PC-3 (cell line): Measurements from ENCODE around the gene ZDHHC5. TPM values are rescaled to one million over a fixed set of nuclear protein-coding genes. Genes with fewer than 3 reads are reported as not detected.

Experiments used
- ATAC-seq: fragments of 200-7000 bp; cut with Tn5 transposase; 2 replicates; pipeline ENCODE4 v1.9.1; 2020; ENCODE audit warnings: mild to moderate bottlenecking, moderate library complexity
- BruUV-seq: library from RNA; stranded (reverse); fragments of 400-500 nt; replicated peaks from 2 replicates; lab custom pipeline; 2021; lab: Mats Ljungman, UMichigan
- CTCF ChIA-PET: fragments of 300-600 bp; sonication (Branson Sonifier 250); formaldehyde crosslinking; loops from one replicate; lab custom pipeline; 2022; ENCODE audit warnings: antibody characterized with exemption; lab: Charles Lee
- POLR2A ChIA-PET: fragments of 300-600 bp; sonication (Branson Sonifier 250); formaldehyde crosslinking; loops from one replicate; lab custom pipeline; 2022; ENCODE audit warnings: antibody characterized with exemption; ENCODE audit not compliant: unreplicated experiment; lab: Charles Lee
- DNase-seq: peaks from one replicate; pipeline ENCODE4 v3.0.0-alpha.2; 2015
- H2AFZ ChIP-seq: fragments of 300-600 bp; sonication (generic); 2 replicates; pipeline ENCODE4 v1.6.0; 2016; ENCODE audit warnings: antibody characterized with exemption, low read length
- H3F3A ChIP-seq: fragments of 300-600 bp; sonication (generic); one replicate; pipeline ENCODE4 v1.6.0; 2017; ENCODE audit warnings: antibody characterized with exemption, low read length, control low read depth, mild to moderate bottlenecking; ENCODE audit not compliant: unreplicated experiment
- H3K27ac ChIP-seq: fragments of 300-600 bp; sonication (generic); 2 replicates; pipeline ENCODE4 v1.5.1; 2016; ENCODE audit warnings: mild to moderate bottlenecking, low read length
- H3K27me3 ChIP-seq: fragments of 300-600 bp; sonication (generic); 2 replicates; pipeline ENCODE4 v1.6.1; 2016; ENCODE audit warnings: low read length, mixed read lengths
- H3K36me3 ChIP-seq: fragments of 300-600 bp; sonication (generic); 2 replicates; pipeline ENCODE4 v1.6.1; 2016; ENCODE audit warnings: low read depth, mixed run types, low read length, mixed read lengths
- H3K4me1 ChIP-seq: fragments of 300-600 bp; sonication (generic); 2 replicates; pipeline ENCODE4 v1.5.1; 2016; ENCODE audit warnings: low read length; ENCODE audit not compliant: insufficient read depth
- H3K4me2 ChIP-seq: fragments of 300-600 bp; sonication (generic); 2 replicates; pipeline ENCODE4 v1.6.0; 2016; ENCODE audit warnings: low read length
- H3K4me3 ChIP-seq: fragments of 300-600 bp; sonication (generic); 2 replicates; pipeline ENCODE4 v1.5.1; 2016; ENCODE audit warnings: mild to moderate bottlenecking, low read length, mixed read lengths
- H3K79me2 ChIP-seq: fragments of 300-600 bp; sonication (generic); 2 replicates; pipeline ENCODE4 v1.6.1; 2017; ENCODE audit warnings: low read length, mixed read lengths
- H3K9ac ChIP-seq: fragments of 300-600 bp; sonication (generic); 2 replicates; pipeline ENCODE4 v1.6.0; 2016; ENCODE audit warnings: mild to moderate bottlenecking, low read length
- H3K9me2 ChIP-seq: fragments of 300-600 bp; sonication (generic); replicated peaks from 2 replicates; pipeline ENCODE4 v1.6.1; 2016; ENCODE audit warnings: mixed run types, low read length, mixed read lengths
- H3K9me3 ChIP-seq: fragments of 300-600 bp; sonication (generic); 2 replicates; pipeline ENCODE4 v1.6.1; 2016; ENCODE audit warnings: low read length, mixed read lengths
- H4K20me1 ChIP-seq: fragments of 300-600 bp; sonication (generic); 2 replicates; pipeline ENCODE4 v1.6.1; 2016; ENCODE audit warnings: low read length, mixed read lengths
- EZH2 ChIP-seq: fragments of 300-600 bp; sonication (generic); IDR thresholded peaks from one replicate; pipeline ENCODE4 v1.6.1; 2017; ENCODE audit warnings: antibody characterized with exemption, mild to moderate bottlenecking, low read length; ENCODE audit not compliant: unreplicated experiment
- EZH2phosphoT487 ChIP-seq: fragments of 300-600 bp; sonication (generic); IDR thresholded peaks from 2 replicates; pipeline ENCODE4 v1.6.1; 2018; ENCODE audit warnings: mild to moderate bottlenecking, antibody characterized with exemption, low read length, borderline replicate concordance
- intact Hi-C: fragments of 100-400 bp; cut with micrococcal nuclease; formaldehyde crosslinking; loops from 2 replicates; pipeline ENCODE4 v1.9.0; 2023
- total RNA-seq: library from RNA; depleted of rRNA; stranded (reverse); fragments of >200 nt; gene quantifications from 2 replicates; pipeline ENCODE4 v1.2.3, GENCODE V29; 2014
- TF ChIP-seq, protein P1 (sequence below): fragments of 300-600 bp; sonication (generic); conservative IDR thresholded peaks from 2 replicates; pipeline ENCODE4 v1.5.1; 2017; ENCODE audit warnings: antibody characterized with exemption, low read depth, mild to moderate bottlenecking, low read length

Gene ZDHHC5
- total RNA-seq, 1 experiment from 2014 or later, result 86.7 TPM

DNA sequence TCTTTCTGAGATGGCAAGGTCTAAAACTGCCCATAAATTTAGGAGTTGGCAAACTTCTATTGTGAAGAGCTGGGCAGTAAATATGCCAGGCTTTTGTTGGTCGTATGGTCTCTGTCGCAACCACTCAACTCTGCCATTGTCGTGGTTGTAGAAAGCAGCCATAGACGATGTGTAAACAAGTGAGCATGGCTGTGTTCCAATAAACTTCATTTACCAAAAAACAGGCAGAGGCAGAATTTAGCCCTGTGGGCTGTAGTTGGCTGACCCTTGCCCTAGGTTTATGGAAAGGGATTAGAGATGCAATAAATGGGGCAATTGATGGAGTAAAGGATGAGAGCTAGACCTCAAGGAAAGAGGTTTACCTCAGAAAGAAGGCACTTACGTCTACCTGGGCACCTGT is 35.8 kb upstream of the ZDHHC5 start:
- DNase-seq, result no peak
- Histone ChIP-seq H3K9ac (no peak overlapping the region), H3K9me2 (no peaks in the 10 kb centered on the region), H3K27me3 (peaks cover 8% of the 10 kb centered on the region), H3K27ac (no peak overlapping the region), H3K4me2 (no peak overlapping the region), H2AFZ (no peak overlapping the region), H3K79me2 (no peaks in the 10 kb centered on the region), H3K36me3 (no peaks in the 10 kb centered on the region), H3K9me3 (no peaks in the 10 kb centered on the region), H3K4me3 (no peak overlapping the region), H4K20me1 (no peaks in the 10 kb centered on the region), H3K4me1 (no peaks in the 10 kb centered on the region), H3F3A (no peaks in the 10 kb centered on the region)
- BruUV-seq, result no TSS peak
- no peak for ATAC-seq
- no peak for TF ChIP-seq EZH2
- TF ChIP-seq, protein P1, sequence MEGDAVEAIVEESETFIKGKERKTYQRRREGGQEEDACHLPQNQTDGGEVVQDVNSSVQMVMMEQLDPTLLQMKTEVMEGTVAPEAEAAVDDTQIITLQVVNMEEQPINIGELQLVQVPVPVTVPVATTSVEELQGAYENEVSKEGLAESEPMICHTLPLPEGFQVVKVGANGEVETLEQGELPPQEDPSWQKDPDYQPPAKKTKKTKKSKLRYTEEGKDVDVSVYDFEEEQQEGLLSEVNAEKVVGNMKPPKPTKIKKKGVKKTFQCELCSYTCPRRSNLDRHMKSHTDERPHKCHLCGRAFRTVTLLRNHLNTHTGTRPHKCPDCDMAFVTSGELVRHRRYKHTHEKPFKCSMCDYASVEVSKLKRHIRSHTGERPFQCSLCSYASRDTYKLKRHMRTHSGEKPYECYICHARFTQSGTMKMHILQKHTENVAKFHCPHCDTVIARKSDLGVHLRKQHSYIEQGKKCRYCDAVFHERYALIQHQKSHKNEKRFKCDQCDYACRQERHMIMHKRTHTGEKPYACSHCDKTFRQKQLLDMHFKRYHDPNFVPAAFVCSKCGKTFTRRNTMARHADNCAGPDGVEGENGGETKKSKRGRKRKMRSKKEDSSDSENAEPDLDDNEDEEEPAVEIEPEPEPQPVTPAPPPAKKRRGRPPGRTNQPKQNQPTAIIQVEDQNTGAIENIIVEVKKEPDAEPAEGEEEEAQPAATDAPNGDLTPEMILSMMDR, result no peak
- TF ChIP-seq EZH2phosphoT487, result no peak
- intact Hi-C loops, result no loop called here
- POLR2A ChIA-PET, result interaction anchor here (0.6 kb wide), 1 partner anchor 232 kb away, joined by 5 read pairs; no protein-coding TSS in a partner anchor
- CTCF ChIA-PET, result no interaction called here

DNA sequence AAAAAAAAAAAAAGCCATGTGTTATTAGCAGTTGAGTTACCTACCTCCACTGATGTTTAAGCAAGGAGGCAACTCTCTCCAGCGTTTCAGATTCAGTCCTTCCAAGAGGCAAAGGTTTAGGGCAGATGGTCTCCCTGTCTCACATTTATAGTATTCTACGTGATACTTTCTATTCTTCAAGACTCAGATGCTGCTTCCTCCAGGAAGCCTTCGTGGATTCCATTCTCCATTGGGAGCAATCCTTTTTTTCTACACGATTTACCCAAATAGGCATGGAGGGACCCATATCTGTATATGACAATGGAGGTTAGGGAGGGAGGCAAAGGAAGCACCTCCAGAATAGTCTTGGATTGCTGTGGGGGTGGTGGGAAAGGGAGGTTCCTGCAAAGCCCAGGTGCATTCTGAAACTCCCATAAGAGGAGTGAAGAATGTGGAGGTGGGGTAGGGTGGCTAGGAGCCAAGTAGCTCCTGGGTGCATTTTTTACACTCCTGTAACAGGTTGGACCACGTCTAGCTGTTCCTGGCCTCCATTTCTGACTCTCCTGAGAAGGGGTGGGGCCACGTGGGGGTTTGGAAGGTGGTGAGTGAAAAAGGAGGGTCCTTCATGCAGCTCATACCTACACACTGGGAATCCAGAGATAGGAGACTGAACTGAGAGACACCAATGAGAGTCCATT is 34.4 kb upstream of the ZDHHC5 start:
- ChIA-PET CTCF (interaction anchor here (0.6 kb wide), 1 partner anchor 126 kb away, joined by 3 read pairs; no protein-coding TSS in a partner anchor), POLR2A (no interaction called here)
- DNase-seq, result no peak
- intact Hi-C loops, result no loop called here
- Histone ChIP-seq H2AFZ (no peak overlapping the region), H3K4me1 (no peaks in the 10 kb centered on the region), H4K20me1 (no peaks in the 10 kb centered on the region), H3K79me2 (peaks cover 4% of the 10 kb centered on the region), H3K4me3 (no peak overlapping the region), H3F3A (no peaks in the 10 kb centered on the region), H3K9me2 (no peaks in the 10 kb centered on the region), H3K36me3 (no peaks in the 10 kb centered on the region), H3K27ac (no peak overlapping the region), H3K9me3 (no peaks in the 10 kb centered on the region), H3K27me3 (peaks cover 8% of the 10 kb centered on the region), H3K4me2 (no peak overlapping the region), H3K9ac (no peak overlapping the region)
- BruUV-seq, result no TSS peak
- no peak for TF ChIP-seq EZH2phosphoT487
- no peak for TF ChIP-seq EZH2
- TF ChIP-seq, protein P1, result no peak
- no peak for ATAC-seq

DNA sequence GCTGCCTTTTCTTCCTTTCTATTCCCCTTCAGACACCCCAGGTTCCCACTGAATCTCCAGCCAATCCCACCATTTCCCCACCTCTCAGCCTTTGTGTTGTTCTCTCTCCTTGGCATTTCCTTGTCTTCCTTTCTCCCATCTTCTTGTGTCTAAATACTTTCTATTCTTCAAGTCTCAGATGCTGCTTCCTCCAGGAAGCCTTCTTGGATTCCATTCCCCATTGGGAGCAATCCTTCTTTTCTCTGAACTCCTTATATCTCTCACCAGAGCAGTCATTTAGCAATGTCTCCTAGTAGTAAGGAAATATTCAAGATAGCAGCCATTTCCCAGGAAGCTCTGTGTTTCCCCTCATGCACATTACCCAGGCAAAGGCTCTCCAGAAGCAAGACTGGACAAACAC is 33.6 kb upstream of the ZDHHC5 start:
- intact Hi-C loops, result no loop called here
- peaks cover 8% of the 10 kb centered on the region for H3K27me3 ChIP-seq
- H3K79me2 ChIP-seq, result peaks cover 11% of the 10 kb centered on the region
- no peaks in the 10 kb centered on the region for H3F3A ChIP-seq
- no peaks in the 10 kb centered on the region for H3K36me3 ChIP-seq
- H3K27ac ChIP-seq, result no peak overlapping the region
- H3K9me2 ChIP-seq, result no peaks in the 10 kb centered on the region
- TF ChIP-seq, protein P1, result no peak
- TF ChIP-seq EZH2phosphoT487, result no peak
- no peak for TF ChIP-seq EZH2
- H2AFZ ChIP-seq, result no peak overlapping the region
- POLR2A ChIA-PET, result no interaction called here
- no peak overlapping the region for H3K9ac ChIP-seq
- H3K4me2 ChIP-seq, result no peak overlapping the region
- H3K4me3 ChIP-seq, result no peak overlapping the region
- no peaks in the 10 kb centered on the region for H4K20me1 ChIP-seq
- DNase-seq (no peak), ATAC-seq (no peak)
- no peaks in the 10 kb centered on the region for H3K9me3 ChIP-seq
- BruUV-seq, result no TSS peak
- peaks cover 6% of the 10 kb centered on the region for H3K4me1 ChIP-seq
- CTCF ChIA-PET, result no interaction called here
